ENCODE results near the gene LDAF1. TPM values are rescaled to one million over a fixed set of nuclear protein-coding genes. Genes with fewer than 3 reads are reported as not detected.

LDAF1 gene
- total and polyA plus RNA-seq, 10 of the 15 experiments (the other 5 are each of a cell fraction or from before 2014, with no cell fraction given): 4.6 to 21.4 (median 6.6) TPM

DNA sequence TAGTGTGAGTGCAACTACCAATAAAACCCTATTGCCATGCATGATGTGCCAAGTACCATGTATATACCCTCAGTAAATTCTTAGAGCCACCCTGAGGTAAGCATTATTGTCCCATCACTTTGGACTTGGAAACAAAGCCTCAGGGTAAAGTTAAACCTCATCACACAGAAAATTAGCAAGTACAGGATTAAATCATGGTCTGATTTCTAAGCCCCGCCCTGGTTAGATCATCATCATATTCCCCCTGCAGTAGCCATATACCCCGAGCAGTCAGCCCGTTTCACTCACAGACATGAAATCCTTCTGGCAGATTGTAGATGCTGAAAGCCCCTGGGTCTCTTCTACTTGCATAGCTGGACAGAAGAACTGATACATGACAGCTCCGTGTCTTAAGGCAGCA lies 48.1 kb downstream of the LDAF1 start:
- Histone ChIP-seq H4K20me1 (ENCODE audit: control insufficient read depth, insufficient read depth) (no peaks in the 10 kb centered on the region), H3K4me3 (no peak overlapping the region), H3K79me2 (ENCODE audit: control insufficient read depth, insufficient read depth, low read length) (no peaks in the 10 kb centered on the region), H3K4me2 (ENCODE audit: control insufficient read depth, insufficient read depth) (no peak overlapping the region), H3K27ac (ENCODE audit: control insufficient read depth, insufficient read depth) (no peak overlapping the region), H3K9me3 (replicated peaks; ENCODE audit: control insufficient read depth, insufficient read depth, low read length) (no peaks in the 10 kb centered on the region; the same call in 2 of the 3 replicates), H2AFZ (ENCODE audit: control insufficient read depth, low read depth, low read length) (no peak overlapping the region), H3K4me1 (ENCODE audit: control insufficient read depth, insufficient read depth, low read length) (no peaks in the 10 kb centered on the region), H3K9ac (ENCODE audit: control insufficient read depth, insufficient read depth, low read length) (no peak overlapping the region), H3K27me3 (replicated peaks in 1 of 2; ENCODE audit: control insufficient read depth in 2 of 2, insufficient read depth in 2 of 2, low read length in 1 of 2) (no peaks in the 10 kb centered on the region; a peak in 1 of 4 replicates), H3K36me3 (ENCODE audit: control insufficient read depth in 2 of 2, insufficient read depth in 2 of 2, low read length in 1 of 2) (no peaks in the 10 kb centered on the region)
- BruUV-seq (replicated peaks): no TSS peak
- SMC1A ChIA-PET (ENCODE audit: uncharacterized antibody, unreplicated experiment): interaction anchor here (0.6 to 1.3 kb wide), 3 partner anchors 64 to 69 kb away, joined by 3 to 4 read pairs (median 3); no protein-coding TSS in a partner anchor
- in situ Hi-C loops (cut with MboI) (no loop called here), intact Hi-C loops (cut with micrococcal nuclease; ENCODE audit: unreplicated experiment) (no loop called here)
- RAD21 ChIA-PET (ENCODE audit: unreplicated experiment): no interaction called here
- TF ChIP-seq, protein P1, sequence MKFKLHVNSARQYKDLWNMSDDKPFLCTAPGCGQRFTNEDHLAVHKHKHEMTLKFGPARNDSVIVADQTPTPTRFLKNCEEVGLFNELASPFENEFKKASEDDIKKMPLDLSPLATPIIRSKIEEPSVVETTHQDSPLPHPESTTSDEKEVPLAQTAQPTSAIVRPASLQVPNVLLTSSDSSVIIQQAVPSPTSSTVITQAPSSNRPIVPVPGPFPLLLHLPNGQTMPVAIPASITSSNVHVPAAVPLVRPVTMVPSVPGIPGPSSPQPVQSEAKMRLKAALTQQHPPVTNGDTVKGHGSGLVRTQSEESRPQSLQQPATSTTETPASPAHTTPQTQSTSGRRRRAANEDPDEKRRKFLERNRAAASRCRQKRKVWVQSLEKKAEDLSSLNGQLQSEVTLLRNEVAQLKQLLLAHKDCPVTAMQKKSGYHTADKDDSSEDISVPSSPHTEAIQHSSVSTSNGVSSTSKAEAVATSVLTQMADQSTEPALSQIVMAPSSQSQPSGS (IDR thresholded peaks at IDR 0.05; ENCODE audit: low read length): no peak
- no peak for TF ChIP-seq POLR2AphosphoS5 (IDR thresholded peaks at IDR 0.05; ENCODE audit: low read length)
- no peak for TF ChIP-seq SRF (IDR thresholded peaks at IDR 0.05; ENCODE audit: low read depth in 2 of 2, low read length in 2 of 2)
- TF ChIP-seq RAD51 (IDR thresholded peaks at IDR 0.05): no peak
- no peak for ATAC-seq
- no peak for FAIRE-seq
- WGBS (ENCODE audit: insufficient coverage, insufficient replicate concordance, low lambda C conversion rate, missing lambda C conversion rate): 18% methylated on average over 4 of the region's 4 CpGs
- CTCF ChIA-PET: no interaction called here
- POLR2A ChIA-PET: interaction anchor here (0.5 kb wide), 1 partner anchor 316 kb away, joined by 4 read pairs; no protein-coding TSS in a partner anchor
- DNase-seq (ENCODE audit: low read depth, low spot score): no peak

DNA sequence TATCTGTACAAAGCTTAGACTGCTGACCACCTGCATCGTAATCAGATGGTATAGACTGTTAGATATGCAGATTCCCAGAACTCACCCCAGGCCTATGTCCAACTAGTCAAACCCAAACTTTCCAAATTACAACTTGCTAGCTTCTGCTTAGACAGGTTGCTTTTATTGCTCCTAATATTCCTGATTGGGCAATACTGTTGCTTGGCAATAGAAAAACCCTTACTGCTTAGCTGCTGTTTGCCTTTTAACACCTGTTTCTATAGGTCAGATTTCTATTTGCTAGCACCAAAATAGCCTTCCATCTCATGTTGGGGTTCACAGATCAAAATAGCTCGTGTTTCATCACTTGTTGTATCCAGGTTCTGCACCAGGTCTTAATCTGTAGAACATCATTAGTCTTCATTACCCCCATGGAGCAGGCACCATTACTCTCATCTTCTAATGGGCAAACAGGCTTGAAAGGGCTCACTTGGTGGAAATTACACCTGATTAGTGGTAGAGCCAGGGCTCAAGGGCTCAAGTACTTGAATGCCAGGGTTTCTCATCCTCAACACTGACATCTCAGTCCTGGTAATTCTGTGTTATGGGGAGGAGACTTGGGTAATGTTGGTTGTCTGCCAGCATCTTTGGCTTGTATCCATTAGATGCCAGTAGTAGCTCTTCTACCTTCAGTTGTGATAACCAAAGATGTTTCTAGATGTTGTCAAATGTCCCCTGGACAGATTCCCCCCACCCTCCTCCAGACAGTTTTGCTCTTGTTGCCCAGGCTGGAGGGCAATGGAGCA lies 50.2 kb downstream of the LDAF1 start:
- Histone ChIP-seq H3K36me3 (ENCODE audit: control insufficient read depth in 2 of 2, insufficient read depth in 2 of 2, low read length in 1 of 2) (no peaks in the 10 kb centered on the region), H2AFZ (ENCODE audit: control insufficient read depth, low read depth, low read length) (no peak overlapping the region), H3K79me2 (ENCODE audit: control insufficient read depth, insufficient read depth, low read length) (no peaks in the 10 kb centered on the region), H3K9me3 (replicated peaks; ENCODE audit: control insufficient read depth, insufficient read depth, low read length) (no peaks in the 10 kb centered on the region; the same call in 2 of the 3 replicates), H3K27ac (ENCODE audit: control insufficient read depth, insufficient read depth) (no peak overlapping the region), H3K27me3 (replicated peaks in 1 of 2; ENCODE audit: control insufficient read depth in 2 of 2, insufficient read depth in 2 of 2, low read length in 1 of 2) (no peaks in the 10 kb centered on the region; a peak in 1 of 4 replicates), H3K4me2 (ENCODE audit: control insufficient read depth, insufficient read depth) (no peak overlapping the region), H3K4me3 (no peak overlapping the region), H4K20me1 (ENCODE audit: control insufficient read depth, insufficient read depth) (no peaks in the 10 kb centered on the region), H3K4me1 (ENCODE audit: control insufficient read depth, insufficient read depth, low read length) (no peaks in the 10 kb centered on the region), H3K9ac (ENCODE audit: control insufficient read depth, insufficient read depth, low read length) (no peak overlapping the region)
- DNase-seq (ENCODE audit: low read depth, low spot score): no peak
- in situ Hi-C loops (cut with MboI) (no loop called here), intact Hi-C loops (cut with micrococcal nuclease; ENCODE audit: unreplicated experiment) (no loop called here)
- RAD21 ChIA-PET (ENCODE audit: unreplicated experiment): no interaction called here
- no peak for ATAC-seq
- SMC1A ChIA-PET (ENCODE audit: uncharacterized antibody, unreplicated experiment): interaction anchor here (1.0 kb wide), 1 partner anchor 8 kb away, joined by 3 read pairs; no protein-coding TSS in a partner anchor
- POLR2A ChIA-PET: no interaction called here
- 23% methylated on average over 2 of the region's 2 CpGs for WGBS (ENCODE audit: insufficient coverage, insufficient replicate concordance, low lambda C conversion rate, missing lambda C conversion rate)
- BruUV-seq (replicated peaks): no TSS peak
- FAIRE-seq: no peak
- CTCF ChIA-PET: interaction anchor here (0.6 to 1.2 kb wide), 3 partner anchors 23 to 55 kb away, joined by 3 to 5 read pairs (median 3); no protein-coding TSS in a partner anchor
- TF ChIP-seq, protein P2, sequence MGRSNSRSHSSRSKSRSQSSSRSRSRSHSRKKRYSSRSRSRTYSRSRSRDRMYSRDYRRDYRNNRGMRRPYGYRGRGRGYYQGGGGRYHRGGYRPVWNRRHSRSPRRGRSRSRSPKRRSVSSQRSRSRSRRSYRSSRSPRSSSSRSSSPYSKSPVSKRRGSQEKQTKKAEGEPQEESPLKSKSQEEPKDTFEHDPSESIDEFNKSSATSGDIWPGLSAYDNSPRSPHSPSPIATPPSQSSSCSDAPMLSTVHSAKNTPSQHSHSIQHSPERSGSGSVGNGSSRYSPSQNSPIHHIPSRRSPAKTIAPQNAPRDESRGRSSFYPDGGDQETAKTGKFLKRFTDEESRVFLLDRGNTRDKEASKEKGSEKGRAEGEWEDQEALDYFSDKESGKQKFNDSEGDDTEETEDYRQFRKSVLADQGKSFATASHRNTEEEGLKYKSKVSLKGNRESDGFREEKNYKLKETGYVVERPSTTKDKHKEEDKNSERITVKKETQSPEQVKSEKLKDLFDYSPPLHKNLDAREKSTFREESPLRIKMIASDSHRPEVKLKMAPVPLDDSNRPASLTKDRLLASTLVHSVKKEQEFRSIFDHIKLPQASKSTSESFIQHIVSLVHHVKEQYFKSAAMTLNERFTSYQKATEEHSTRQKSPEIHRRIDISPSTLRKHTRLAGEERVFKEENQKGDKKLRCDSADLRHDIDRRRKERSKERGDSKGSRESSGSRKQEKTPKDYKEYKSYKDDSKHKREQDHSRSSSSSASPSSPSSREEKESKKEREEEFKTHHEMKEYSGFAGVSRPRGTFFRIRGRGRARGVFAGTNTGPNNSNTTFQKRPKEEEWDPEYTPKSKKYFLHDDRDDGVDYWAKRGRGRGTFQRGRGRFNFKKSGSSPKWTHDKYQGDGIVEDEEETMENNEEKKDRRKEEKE (IDR thresholded peaks at IDR 0.05): no peak
- TF ChIP-seq FOS (IDR thresholded peaks at IDR 0.05; ENCODE audit: borderline replicate concordance, extremely low read depth, insufficient read length) (no peak), MXI1 (IDR thresholded peaks at IDR 0.05; ENCODE audit: low read depth, low read length) (no peak), SUZ12 (IDR thresholded peaks at IDR 0.05; ENCODE audit: unreplicated experiment) (no peak), GABPA (IDR thresholded peaks at IDR 0.05; ENCODE audit: low read depth) (no peak), IRF4 (IDR thresholded peaks at IDR 0.05; ENCODE audit: low read depth, low read length) (no peak), TCF12 (IDR thresholded peaks at IDR 0.05; ENCODE audit: low read depth, low read length) (no peak), POU2F2 (IDR thresholded peaks at IDR 0.05; ENCODE audit: borderline replicate concordance, low read depth, low read length) (no peak)
